Activated CD4-positive, alpha-beta T cell treated with anti-CD3 and anti-CD28 coated beads, Interleukin-2, amount 50 U/mL, for 1 hour (primary cell): ENCODE results near the gene C3.

ENCODE experiments used
- DNase-seq: peaks from one replicate; pipeline ENCODE4 v3.0.0-alpha.2; 2020

The C3 gene

GRCh38 chr19:6730153-6730804 is 9.8 kb upstream of the C3 start:
- peak; percentile 30 for DNase-seq

DNA sequence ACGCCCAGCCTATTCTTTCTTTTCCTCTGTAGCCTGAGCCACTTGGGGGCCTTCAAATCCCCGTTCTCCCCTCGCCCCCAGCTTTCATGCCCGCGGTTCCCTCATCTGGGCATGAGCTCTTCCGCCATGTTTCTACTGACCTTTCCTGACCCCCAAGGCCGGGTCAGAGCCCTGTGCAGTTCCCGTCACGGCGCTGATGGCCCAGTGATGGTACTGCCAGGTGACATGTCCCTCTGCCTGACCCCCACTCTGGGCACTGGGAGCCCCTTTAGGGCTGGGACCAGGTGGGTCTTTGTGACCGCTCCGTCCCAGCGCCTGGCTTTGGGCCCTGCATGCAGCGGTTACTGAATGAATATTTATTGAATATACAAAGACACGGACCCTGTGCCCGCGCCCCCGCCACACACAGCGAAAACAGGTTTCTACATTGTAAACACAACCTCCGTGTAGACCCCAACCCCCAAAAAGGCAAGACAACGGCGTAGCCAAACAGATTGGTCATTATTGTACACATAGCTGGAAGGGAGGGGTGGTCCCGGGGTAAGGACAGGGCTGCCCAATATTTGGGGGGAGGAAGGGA is 9.2 kb upstream of the C3 start:
- no peak for DNase-seq

DNA sequence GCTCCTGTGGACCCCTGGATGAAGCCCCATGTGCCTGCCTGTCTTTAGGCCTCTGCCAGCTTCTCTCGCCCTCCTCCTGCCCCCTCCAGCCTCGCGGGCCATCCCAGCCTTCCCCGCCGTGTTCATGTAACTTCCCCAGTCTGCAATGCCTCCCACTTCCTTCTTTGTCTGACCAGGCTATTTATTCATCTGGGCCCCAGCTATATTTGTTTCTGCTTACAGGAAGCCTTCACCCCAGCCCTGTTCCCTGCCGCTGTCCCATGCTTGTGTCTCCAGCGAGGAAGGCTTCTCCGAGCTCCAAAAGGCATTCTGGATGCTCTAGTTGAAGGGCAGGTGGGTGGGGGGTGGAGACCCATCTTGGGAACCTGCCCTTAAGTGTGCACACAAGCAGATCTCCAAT is 7.9 kb upstream of the C3 start:
- no peak for DNase-seq

DNA sequence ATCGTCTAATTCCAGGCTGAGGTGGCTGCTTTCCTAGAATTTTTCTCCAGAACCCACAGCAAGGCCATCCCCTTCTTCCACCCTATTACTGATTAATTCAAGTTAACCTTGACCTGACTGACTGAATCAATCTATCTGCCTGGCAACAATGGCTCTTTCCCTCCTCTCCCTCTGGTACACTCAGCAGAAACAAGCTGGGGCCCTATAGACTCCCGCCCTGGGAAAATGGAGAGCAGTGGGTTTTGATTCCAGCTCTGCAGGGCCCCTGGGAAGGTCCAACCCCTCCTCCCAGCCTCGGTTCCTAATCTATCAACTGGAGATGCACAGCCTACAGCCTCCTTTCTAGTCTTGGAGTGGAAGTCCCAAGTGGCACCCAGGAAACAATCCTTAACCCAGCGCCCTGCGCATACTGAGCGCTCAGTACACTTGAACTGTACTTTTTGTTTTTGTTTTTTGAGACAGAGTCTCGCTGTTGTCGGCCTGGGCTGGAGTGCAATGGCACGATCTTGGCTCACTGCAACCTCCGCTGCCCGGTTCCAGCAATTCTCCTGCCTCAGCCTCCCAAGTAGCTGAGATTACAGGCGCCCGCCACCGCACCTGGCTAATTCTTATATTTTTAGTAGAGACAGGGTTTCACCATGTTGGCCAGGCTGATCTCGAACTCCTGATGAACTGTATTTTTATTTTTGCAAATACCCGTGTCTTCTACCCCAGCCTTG is 5.2 kb upstream of the C3 start:
- no peak for DNase-seq

- no peak for DNase-seq
Measured at GRCh38 chr19:6724631-6725492, 4.4 kb upstream of the C3 start.

DNA sequence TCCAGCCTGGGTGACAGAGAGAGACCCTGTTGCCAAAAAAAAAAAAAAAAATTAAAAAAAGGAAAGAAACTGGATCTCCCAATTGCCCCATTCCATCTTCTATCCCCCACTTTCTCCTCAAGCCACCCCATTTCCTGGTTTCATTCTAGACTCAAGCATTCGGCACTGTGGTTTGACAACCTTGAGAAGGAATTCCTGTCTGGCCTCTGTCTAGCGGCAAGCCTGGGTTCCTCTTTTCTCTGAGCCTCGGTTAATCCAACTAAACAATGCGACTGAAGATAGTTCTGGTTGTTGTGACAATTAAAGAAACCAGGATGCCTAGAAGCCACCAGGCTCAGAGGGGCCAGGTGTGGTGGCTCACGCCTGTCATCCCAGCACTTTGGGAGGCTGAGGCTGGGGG is 3.3 kb upstream of the C3 start:
- DNase-seq, result no peak

GRCh38 chr19:6723108-6723618 is 2.7 kb upstream of the C3 start:
- no peak for DNase-seq

DNA sequence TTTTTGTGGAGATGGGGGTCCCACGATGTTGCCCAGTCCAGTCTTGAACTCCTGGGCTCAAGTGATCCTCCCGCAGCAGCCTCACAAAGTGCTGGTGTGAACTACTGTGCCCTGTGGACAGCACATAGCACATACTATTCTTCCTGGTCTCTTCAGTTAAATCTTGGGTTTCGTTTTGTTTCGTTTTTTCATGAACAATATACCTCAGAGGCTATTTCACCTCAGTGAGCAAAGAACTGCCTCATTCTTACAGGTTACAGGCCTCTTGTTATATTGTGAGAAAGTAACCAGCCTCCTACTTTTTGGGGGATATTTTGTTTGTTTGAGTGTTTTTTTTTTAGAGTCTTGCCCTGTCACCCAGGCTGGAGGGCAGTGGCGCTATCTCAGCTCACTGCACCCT is 1.3 kb upstream of the C3 start:
- DNase-seq, result no peak

DNA sequence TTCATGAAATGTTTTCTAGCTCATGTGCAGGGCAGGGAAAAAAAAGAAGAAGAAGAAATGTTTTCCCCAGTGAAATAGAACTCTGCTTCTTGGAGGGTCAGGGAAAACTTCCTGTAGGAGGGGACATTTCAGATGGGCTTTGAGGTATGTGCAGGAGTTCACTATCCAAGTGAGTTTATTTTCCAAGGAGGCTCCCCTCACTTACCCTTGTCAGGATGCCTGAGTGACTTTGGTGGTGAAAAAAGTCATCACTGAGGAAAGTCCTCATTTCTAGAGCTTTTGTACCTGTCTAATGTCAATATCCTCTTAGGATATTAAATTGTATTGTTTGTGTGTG is 656 bp upstream of the C3 start:
- no peak for DNase-seq

DNA sequence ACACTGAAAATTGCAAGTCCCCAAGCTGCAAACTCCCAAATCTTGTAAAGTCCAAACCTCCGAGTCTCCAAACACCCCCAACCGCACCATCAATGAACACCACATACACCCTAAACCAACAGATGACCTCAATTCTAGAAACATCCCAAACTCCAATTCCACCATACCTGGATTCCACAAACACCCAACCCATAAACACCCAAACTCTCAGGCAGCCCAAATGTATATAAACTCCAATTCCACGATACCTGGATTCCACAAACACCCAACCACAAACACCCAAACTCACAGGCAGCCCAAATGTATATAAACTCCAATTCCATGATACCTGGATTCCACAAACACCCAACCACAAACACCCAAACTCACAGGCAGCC is 470 bp downstream of the C3 start:
- no peak for DNase-seq

GRCh38 chr19:6719540-6719861 is 949 bp downstream of the C3 start:
- DNase-seq, result no peak

- no peak for DNase-seq
Measured at GRCh38 chr19:6718741-6719539, 1.5 kb downstream of the C3 start.

DNA sequence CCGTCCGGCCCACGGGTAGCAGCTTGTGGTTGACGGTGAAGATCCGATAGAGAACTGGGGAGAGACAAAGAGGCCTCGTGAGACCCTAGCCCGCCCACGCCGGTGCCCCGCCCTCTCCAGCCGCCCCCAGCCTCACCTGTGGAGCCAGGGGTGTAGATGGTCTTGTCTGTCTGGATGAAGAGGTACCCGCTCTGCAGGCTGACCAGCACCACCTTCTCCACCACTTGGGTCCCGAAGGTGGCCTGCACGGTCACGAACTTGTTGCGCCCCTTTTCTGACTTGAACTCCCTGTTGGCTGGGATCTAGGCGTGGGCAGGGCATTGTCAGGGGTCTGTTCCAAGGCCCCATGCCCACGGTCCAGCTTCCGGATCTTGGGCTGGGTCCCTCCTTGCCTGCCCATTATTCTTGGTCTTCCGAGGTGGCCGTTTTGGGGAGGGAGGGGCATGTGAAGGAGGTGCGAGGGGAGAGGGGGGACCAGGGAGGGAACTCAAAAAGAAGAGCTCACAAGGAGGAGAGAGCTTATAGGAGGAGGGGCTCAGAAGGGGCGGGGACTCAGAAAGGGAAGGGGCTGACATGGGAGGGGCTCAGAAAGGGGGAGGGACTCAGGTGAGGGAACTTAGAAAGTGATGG is 2.2 kb downstream of the C3 start:
- no peak for DNase-seq

DNA sequence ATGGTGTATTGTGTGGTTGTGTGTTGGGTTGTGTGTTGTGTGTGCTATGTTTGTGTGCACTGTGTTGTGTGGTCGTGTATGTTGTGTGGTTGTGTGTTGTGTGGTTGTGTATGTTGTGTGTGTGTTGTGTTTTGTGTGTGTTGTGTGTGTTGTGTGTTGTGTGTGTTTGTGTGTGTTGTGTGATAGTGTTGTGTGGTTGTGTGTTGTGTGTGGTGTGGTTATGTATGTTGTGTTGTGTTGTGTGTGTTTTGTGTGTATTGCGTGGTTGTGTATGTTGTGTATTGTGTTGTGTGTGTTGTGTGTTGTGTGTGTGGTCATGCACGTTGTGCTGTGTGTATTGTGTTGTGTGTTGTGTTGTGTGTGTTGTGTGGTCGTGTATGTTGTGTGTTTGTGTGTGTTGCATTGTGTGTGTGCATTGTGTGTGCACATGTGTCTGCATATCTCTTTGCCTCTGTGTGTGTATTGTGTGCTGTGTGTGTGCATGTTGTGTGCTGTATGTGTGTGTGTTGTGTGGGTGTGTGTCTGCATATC is 2.9 kb downstream of the C3 start:
- no peak for DNase-seq

DNA sequence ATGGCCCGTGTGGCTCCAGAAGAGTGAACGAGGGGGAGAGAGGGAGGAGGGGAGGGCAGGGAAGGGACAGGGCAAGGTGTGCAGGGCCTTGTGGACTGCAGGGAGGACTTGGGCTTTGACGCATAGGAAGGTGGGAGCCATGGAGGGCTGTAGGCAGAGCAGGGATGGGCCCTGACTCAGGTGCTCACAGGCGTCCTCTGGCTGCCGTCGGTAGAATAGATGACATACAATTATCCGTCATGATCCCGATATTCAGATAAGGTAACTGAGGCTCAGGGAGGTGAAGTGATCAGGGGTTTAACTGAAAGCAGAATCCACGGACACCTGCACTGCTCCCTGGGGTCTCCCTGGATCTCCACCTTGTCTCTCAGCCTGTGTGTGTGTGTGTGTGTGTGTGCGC is 3.4 kb downstream of the C3 start:
- no peak for DNase-seq

GRCh38 chr19:6716610-6716970 is 3.9 kb downstream of the C3 start:
- no peak for DNase-seq

DNA sequence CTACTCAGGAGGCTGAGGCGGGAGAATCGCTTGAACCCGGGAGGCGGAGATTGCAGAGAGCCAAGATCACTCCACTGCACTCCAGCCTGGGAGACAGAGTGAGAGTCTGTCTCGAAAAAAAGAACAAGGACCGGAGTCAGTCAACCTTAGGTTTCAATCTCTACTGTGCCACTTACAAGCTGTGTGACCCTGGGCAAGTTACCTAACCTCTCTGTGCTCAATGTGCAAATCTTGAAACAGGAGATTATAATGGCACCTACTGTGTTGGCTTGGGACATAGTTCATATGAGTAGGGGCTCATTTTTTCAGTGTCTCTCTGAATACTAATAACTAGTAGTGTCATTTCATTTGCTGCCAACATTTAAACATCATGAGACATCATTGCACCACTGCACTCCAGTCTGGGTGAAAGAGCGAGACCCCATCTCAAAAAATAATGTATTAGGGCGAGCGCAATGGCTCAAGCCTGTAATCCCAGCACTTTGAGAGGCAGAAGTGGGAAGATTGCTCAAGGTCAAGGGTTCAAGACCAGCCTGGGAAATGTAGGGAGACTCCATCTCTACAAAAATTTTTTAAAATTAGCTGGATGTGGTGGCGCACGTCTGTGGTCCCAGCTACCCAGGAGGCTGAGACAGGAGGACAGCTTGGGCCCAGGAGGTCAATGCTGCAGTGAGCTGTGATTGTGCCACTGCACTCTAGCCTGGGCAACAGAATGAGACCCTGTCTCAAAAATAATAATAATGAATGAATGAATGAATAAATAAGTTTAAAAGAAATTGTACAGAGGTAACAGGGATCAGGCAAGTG is 5.5 kb downstream of the C3 start:
- no peak for DNase-seq

- no peak for DNase-seq
Measured at GRCh38 chr19:6713773-6714692, 6.4 kb downstream of the C3 start.

DNA sequence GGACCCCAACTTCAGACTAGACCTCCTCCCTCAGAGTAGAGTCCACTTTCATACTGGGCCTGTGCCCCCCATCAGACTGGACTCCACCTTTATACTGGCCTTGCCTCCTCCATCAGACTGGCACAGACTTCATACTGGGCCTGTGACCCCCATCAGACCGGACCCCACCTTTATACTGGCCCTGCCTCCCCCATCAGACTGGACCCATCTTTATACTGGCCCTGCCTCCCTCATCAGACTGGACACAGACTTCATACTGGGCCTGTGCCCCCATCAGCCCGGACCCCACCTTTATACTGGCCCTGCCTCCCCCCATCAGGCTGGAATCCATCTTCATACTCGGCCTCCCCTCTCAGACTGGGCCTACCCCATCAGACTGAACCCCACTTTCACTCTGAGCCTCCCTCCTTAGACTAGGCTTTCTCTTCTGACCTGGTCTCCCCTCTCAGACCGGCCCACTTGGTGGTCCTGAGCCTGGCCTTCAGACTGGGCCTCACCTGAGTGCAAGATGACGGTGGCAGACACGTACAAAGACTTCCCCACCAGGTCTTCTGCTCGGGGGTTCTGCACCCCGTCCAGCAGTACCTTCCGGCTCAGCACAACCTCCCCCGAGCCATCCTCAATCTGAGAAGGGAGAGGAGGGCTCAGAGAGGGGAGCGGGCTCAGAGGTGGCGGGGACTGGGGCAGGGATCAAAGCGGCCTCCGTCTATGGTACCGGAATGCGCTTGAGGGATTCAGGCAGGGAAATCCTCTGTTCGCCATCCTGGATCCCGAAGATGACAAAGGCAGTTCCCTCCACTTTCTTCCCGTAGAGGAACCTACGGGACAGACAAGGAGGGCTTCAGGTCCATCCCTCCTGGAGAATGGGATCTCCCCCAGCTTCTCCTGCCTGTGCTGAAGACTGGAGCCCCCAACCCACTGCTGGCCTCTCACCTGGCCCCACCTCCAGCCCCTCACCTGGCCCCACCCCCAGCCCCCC is 7.5 kb downstream of the C3 start:
- DNase-seq, result no peak
